H9 (cell line): ENCODE data around the gene NIFK. TPM values are rescaled to one million over a fixed set of nuclear protein-coding genes. Genes with fewer than 3 reads are reported as not detected.

Experiments
- DNase-seq: peaks from one replicate; pipeline ENCODE4 v3.0.0-alpha.2; 2017
- H2AFZ ChIP-seq: one replicate; pipeline ENCODE4 v1.6.1; 2013; ENCODE audit warnings: mild to moderate bottlenecking, low read length, control low read depth, moderate library complexity
- H2AK5ac ChIP-seq: 2 replicates; pipeline ENCODE4 v1.6.1; 2013; ENCODE audit warnings: low read length, control low read depth, mixed read lengths; ENCODE audit not compliant: insufficient read length
- H2BK120ac ChIP-seq: one replicate; pipeline ENCODE4 v1.6.1; 2013; ENCODE audit warnings: low read depth, mild to moderate bottlenecking, low read length, control low read depth, inconsistent platforms; ENCODE audit not compliant: poor library complexity, severe bottlenecking
- H2BK12ac ChIP-seq: 2 replicates; pipeline ENCODE4 v1.6.1; 2013; ENCODE audit warnings: low read length, control low read depth, mixed read lengths, low read depth; ENCODE audit not compliant: insufficient read length
- H2BK15ac ChIP-seq: 2 replicates; pipeline ENCODE4 v1.6.1; 2013; ENCODE audit warnings: low read depth, low read length, control low read depth
- H2BK20ac ChIP-seq: one replicate; pipeline ENCODE4 v1.6.1; 2013; ENCODE audit warnings: low read depth, mild to moderate bottlenecking, low read length, control low read depth, inconsistent platforms; ENCODE audit not compliant: poor library complexity, severe bottlenecking
- H2BK5ac ChIP-seq: 2 replicates; pipeline ENCODE4 v1.6.1; 2013; ENCODE audit warnings: low read length, control low read depth, mixed read lengths; ENCODE audit not compliant: insufficient read length
- H3K14ac ChIP-seq: 2 replicates; pipeline ENCODE4 v1.6.1; 2013; ENCODE audit warnings: low read length, control low read depth; ENCODE audit not compliant: insufficient read depth
- H3K18ac ChIP-seq: 2 replicates; pipeline ENCODE4 v1.6.1; 2013; ENCODE audit warnings: low read depth, mild to moderate bottlenecking, mixed read lengths, low read length, control low read depth; ENCODE audit not compliant: insufficient read length
- H3K23ac ChIP-seq: 2 replicates; pipeline ENCODE4 v1.6.1; 2013; ENCODE audit warnings: low read length, control low read depth, mixed read lengths, low read depth; ENCODE audit not compliant: insufficient read length
- H3K23me2 ChIP-seq: 2 replicates; pipeline ENCODE4 v1.6.1; 2013; ENCODE audit warnings: low read depth, mild to moderate bottlenecking, mixed read lengths, low read length, control low read depth; ENCODE audit not compliant: insufficient read length, poor library complexity, severe bottlenecking
- H3K27ac ChIP-seq: 2 replicates; pipeline ENCODE4 v1.5.1; 2013; ENCODE audit warnings: low read length, control low read depth, mixed read lengths, low read depth; ENCODE audit not compliant: insufficient read length
- H3K27me3 ChIP-seq: 2 replicates; pipeline ENCODE4 v1.6.1; 2013; ENCODE audit warnings: low read length, control low read depth, inconsistent platforms; ENCODE audit not compliant: insufficient read depth
- H3K4ac ChIP-seq: 2 replicates; pipeline ENCODE4 v1.6.1; 2013; ENCODE audit warnings: low read depth, mild to moderate bottlenecking, control low read depth, inconsistent platforms, low read length, moderate library complexity
- H3K4me1 ChIP-seq: 2 replicates; pipeline ENCODE4 v1.6.1; 2013; ENCODE audit warnings: low read length, control low read depth, inconsistent platforms; ENCODE audit not compliant: insufficient read depth
- H3K4me2 ChIP-seq: 2 replicates; pipeline ENCODE4 v1.6.1; 2013; ENCODE audit warnings: low read length, control low read depth, mixed read lengths; ENCODE audit not compliant: insufficient read length, insufficient read depth
- H3K56ac ChIP-seq: 2 replicates; pipeline ENCODE4 v1.6.1; 2013; ENCODE audit warnings: low read depth, mild to moderate bottlenecking, mixed read lengths, low read length, control low read depth; ENCODE audit not compliant: insufficient read length
- H3K79me1 ChIP-seq: 2 replicates; pipeline ENCODE4 v1.6.1; 2013; ENCODE audit warnings: low read depth, mild to moderate bottlenecking, moderate library complexity, low read length, control low read depth, inconsistent platforms; ENCODE audit not compliant: insufficient read depth, poor library complexity, severe bottlenecking
- H3K79me2 ChIP-seq: 2 replicates; pipeline ENCODE4 v1.6.1; 2013; ENCODE audit warnings: low read length, control low read depth, inconsistent platforms; ENCODE audit not compliant: insufficient read depth
- H3K9ac ChIP-seq: 2 replicates; pipeline ENCODE4 v1.6.1; 2013; ENCODE audit warnings: low read length, control low read depth, mixed read lengths; ENCODE audit not compliant: insufficient read length; ENCODE audit errors: extremely low read depth
- H3K9me3 ChIP-seq: one replicate; pipeline ENCODE4 v1.6.1; 2013; ENCODE audit warnings: low read depth, low read length, inconsistent platforms; ENCODE audit not compliant: control insufficient read depth
- H3T11ph ChIP-seq: one replicate; pipeline ENCODE4 v1.6.1; 2013; ENCODE audit warnings: mild to moderate bottlenecking, low read length, control low read depth, inconsistent platforms
- H4K20me1 ChIP-seq: one replicate; pipeline ENCODE4 v1.6.1; 2013; ENCODE audit not compliant: control insufficient read depth, insufficient read length, insufficient read depth
- H4K5ac ChIP-seq: 2 replicates; pipeline ENCODE4 v1.6.1; 2013; ENCODE audit warnings: low read depth, mild to moderate bottlenecking, mixed read lengths, low read length, control low read depth; ENCODE audit not compliant: insufficient read length
- H4K8ac ChIP-seq: replicated peaks from 2 replicates; pipeline ENCODE4 v1.6.1; 2013; ENCODE audit warnings: low read length, control low read depth, mixed read lengths, low read depth; ENCODE audit not compliant: insufficient read length
- H4K91ac ChIP-seq: 2 replicates; pipeline ENCODE4 v1.6.1; 2013; ENCODE audit warnings: low read depth, mild to moderate bottlenecking, moderate library complexity, mixed read lengths, low read length, control low read depth; ENCODE audit not compliant: insufficient read length
- H3K27ac Mint-ChIP-seq, 3 experiments: 2 replicates in 2 of 3; 3 replicates in 1 of 3; pipeline ENCODE4 v1.8.0; 2020 to 2021; ENCODE audit warnings: mixed read lengths in 3 of 3, mild to moderate bottlenecking in 1 of 3, moderate library complexity in 1 of 3
- H3K27me3 Mint-ChIP-seq: 2 replicates; pipeline ENCODE4 v1.8.0; 2021; ENCODE audit warnings: low read depth, mild to moderate bottlenecking, moderate library complexity, mixed read lengths
- H3K36me3 Mint-ChIP-seq, 3 experiments: 2 replicates in 2 of 3; 3 replicates in 1 of 3; pipeline ENCODE4 v1.8.0; 2020 to 2021; ENCODE audit warnings: low read depth in 3 of 3, mixed read lengths in 3 of 3; ENCODE audit not compliant: insufficient read depth in 1 of 3
- H3K4me1 Mint-ChIP-seq, 2 experiments: 2 replicates each; pipeline ENCODE4 v1.8.0; 2020; ENCODE audit warnings: mixed read lengths in 2 of 2
- H3K4me3 Mint-ChIP-seq, 2 experiments: 2 replicates in 1 of 2; 3 replicates in 1 of 2; pipeline ENCODE4 v1.8.0; 2020 to 2021; ENCODE audit warnings: mild to moderate bottlenecking in 2 of 2, mixed read lengths in 2 of 2, moderate library complexity in 1 of 2
- H3K9me3 Mint-ChIP-seq, 2 experiments: 2 replicates in 1 of 2; 3 replicates in 1 of 2; pipeline ENCODE4 v1.8.0; 2020; ENCODE audit warnings: mild to moderate bottlenecking in 2 of 2, mixed read lengths in 2 of 2, moderate library complexity in 1 of 2
- WGBS: extraction: QIAGEN DNeasy Blood & Tissue Kit; methylation state at CpG from one replicate; pipeline ENCODE4 v1.1.7; 2013; ENCODE audit warnings: missing lambda C conversion rate, low lambda C conversion rate, mixed read lengths; ENCODE audit not compliant: insufficient read length; ENCODE audit errors: extremely low coverage; 5-methylcytosine and 5-hydroxymethylcytosine counted together
- long read RNA-seq: library from polyadenylated mRNA; unstranded; transcript quantifications from one replicate; pipeline ENCODE4 v2.0.0, GENCODE V29; 2020
- total RNA-seq: library from RNA; stranded (reverse); gene quantifications from 2 replicates; pipeline ENCODE4 v1.2.1, GENCODE V29; 2021
- TF ChIP-seq, protein P1 (sequence below): fragments of 200-600 bp; sonication (generic); conservative IDR thresholded peaks from 3 replicates; pipeline ENCODE4 v1.8.0; 2021; ENCODE audit warnings: antibody characterized with exemption, mild to moderate bottlenecking

The NIFK gene
- 155 and 180 TPM in 2 replicates for total RNA-seq
- long read RNA-seq, transcript NIFK-205 (4 exons, 1,096 nt): minor isoform, 18 of 305 reads
- long read RNA-seq, transcript NIFK-201 (7 exons, 1,734 nt): major isoform, 258 of 305 reads
- long read RNA-seq, partial matches to known transcripts: 6 of 305 reads
- long read RNA-seq, other reads (novel, unspliced or antisense): 19 of 305 reads

DNA sequence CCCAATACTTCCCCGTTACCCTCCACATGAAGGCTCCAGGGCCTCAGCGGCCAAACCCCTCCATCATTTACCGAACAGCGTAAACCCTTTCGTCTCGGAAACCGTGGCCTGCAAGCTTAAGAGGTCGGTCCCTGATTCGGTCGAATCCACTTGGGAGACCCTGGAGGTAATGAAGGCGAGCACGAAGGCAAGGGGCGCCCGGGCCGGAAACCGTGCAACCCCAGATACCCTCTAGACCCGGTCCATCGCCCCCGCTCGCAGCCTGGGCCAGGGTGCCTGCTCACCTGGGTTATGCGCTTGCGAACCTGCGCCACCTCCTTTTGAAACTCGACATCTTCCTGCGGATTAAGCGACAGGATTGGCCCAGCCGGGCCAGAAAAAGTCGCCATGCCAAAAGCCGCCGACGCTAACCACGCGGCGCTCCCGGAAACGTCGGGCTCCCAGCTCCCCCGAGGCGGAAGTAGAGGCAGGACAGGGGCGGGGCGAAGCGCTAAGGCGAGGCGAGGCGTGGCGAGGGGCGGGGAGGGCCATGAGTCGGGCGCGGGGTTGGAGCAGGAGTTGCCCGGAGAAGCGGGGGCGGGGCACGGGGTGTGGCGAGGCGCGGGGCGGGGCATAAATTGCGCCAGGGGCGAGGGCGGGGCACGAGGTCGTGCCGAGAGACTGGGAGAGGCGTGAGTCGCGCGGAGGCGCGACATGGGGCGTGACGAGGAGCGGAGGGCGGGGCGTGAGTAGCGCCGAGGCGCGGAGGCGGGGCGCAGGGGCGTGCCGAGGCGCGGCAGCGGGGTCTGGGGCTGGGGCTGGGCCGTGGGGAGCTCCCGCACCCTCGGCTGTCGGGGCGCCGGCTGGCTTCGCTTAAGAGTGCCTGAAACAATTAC is at the start of gene NIFK:
Gene NIFK (minus strand): TSS at position 414 of the 875 bp plus-strand sequence. CDS start 25 bp downstream, at position 389.
- H3K4me3 Mint-ChIP-seq: peak within 1 kb of the TSS; percentile 98 to 99
- H3K9me3 Mint-ChIP-seq: no peaks in the 10 kb centered on the region
- peaks cover 11% of the 10 kb centered on the region for H3K79me2 ChIP-seq

More for the DNA sequence above, at the start of gene NIFK:
- H3K4me1 Mint-ChIP-seq: peaks cover 5 to 17% of the 10 kb centered on the region in 2 experiments
- H3K27ac ChIP-seq: no peak within 1 kb of the TSS
- no peak within 1 kb of the TSS for H2AK5ac ChIP-seq
- H2BK20ac ChIP-seq: no peak within 1 kb of the TSS
- WGBS: no CpG with 5 or more reads among the region's 93 CpGs
- H3K23me2 ChIP-seq: peaks cover 8% of the 10 kb centered on the region
- no peak within 1 kb of the TSS for H4K5ac ChIP-seq
- H2AFZ ChIP-seq: no peak within 1 kb of the TSS
- no peaks in the 10 kb centered on the region; the same call in none of the 2 replicates for H3K27me3 Mint-ChIP-seq
- DNase-seq: peak; percentile 100
- no peaks in the 10 kb centered on the region for H3K9me3 ChIP-seq
- H2BK5ac ChIP-seq: no peak within 1 kb of the TSS
- TF ChIP-seq, protein P1, sequence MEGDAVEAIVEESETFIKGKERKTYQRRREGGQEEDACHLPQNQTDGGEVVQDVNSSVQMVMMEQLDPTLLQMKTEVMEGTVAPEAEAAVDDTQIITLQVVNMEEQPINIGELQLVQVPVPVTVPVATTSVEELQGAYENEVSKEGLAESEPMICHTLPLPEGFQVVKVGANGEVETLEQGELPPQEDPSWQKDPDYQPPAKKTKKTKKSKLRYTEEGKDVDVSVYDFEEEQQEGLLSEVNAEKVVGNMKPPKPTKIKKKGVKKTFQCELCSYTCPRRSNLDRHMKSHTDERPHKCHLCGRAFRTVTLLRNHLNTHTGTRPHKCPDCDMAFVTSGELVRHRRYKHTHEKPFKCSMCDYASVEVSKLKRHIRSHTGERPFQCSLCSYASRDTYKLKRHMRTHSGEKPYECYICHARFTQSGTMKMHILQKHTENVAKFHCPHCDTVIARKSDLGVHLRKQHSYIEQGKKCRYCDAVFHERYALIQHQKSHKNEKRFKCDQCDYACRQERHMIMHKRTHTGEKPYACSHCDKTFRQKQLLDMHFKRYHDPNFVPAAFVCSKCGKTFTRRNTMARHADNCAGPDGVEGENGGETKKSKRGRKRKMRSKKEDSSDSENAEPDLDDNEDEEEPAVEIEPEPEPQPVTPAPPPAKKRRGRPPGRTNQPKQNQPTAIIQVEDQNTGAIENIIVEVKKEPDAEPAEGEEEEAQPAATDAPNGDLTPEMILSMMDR: no peak
- H2BK120ac ChIP-seq: no peak within 1 kb of the TSS
- H3K14ac ChIP-seq: peak within 1 kb of the TSS; percentile 84; the same call in 1 of the 2 replicates
- peak within 1 kb of the TSS; percentile 93 for H3K9ac ChIP-seq
- no peaks in the 10 kb centered on the region for H4K20me1 ChIP-seq
- H2BK15ac ChIP-seq: no peak within 1 kb of the TSS
- peak within 1 kb of the TSS; percentile 92 for H3K4me2 ChIP-seq
- no peak within 1 kb of the TSS for H3K18ac ChIP-seq
- no peak within 1 kb of the TSS for H3K4ac ChIP-seq
- H4K8ac ChIP-seq: no peak within 1 kb of the TSS
- H3K27ac Mint-ChIP-seq: peak within 1 kb of the TSS; percentile 90 to 98 (median 96); a peak in 6 of 7 replicates
- no peaks in the 10 kb centered on the region for H3K27me3 ChIP-seq
- H3K79me1 ChIP-seq: peaks cover 2% of the 10 kb centered on the region
- no peaks in the 10 kb centered on the region for H3K4me1 ChIP-seq
- H3K36me3 Mint-ChIP-seq: peaks cover 18 to 41% (median 29%) of the 10 kb centered on the region in 3 experiments
- H4K91ac ChIP-seq: no peak within 1 kb of the TSS
- no peak within 1 kb of the TSS for H3T11ph ChIP-seq
- no peak within 1 kb of the TSS for H3K23ac ChIP-seq
- H2BK12ac ChIP-seq: no peak within 1 kb of the TSS
- no peak within 1 kb of the TSS for H3K56ac ChIP-seq
